Motor neuron (in vitro differentiated cells): Measurements from ENCODE around the gene RPS14. TPM values are rescaled to one million over a fixed set of nuclear protein-coding genes. Genes with fewer than 3 reads are reported as not detected.

Experiments used
- ATAC-seq, 8 experiments: fragments of 200-7000 bp; cut with Tn5 transposase; replicated peaks in 6 of 8; 2 replicates each; pipeline ENCODE4 v1.8.0; 2021; ENCODE audit warnings: mild to moderate bottlenecking in 8 of 8, moderate library complexity in 8 of 8
- H3K27ac ChIP-seq, 2 donors: fragments of 250-450 bp; sonication (Bioruptor Pico); 2 replicates each; pipeline ENCODE4 v1.9.0; 2021; ENCODE audit warnings: antibody characterized with exemption in 2 of 2, mild to moderate bottlenecking in 2 of 2, moderate library complexity in 1 of 2
- H3K4me1 ChIP-seq, 2 donors: fragments of 250-450 bp; sonication (Bioruptor Pico); replicated peaks in 1 of 2; 2 replicates each; pipeline ENCODE4 v1.6.1; 2021; ENCODE audit warnings: antibody characterized with exemption in 2 of 2, mild to moderate bottlenecking in 2 of 2, moderate library complexity in 1 of 2
- H3K4me3 ChIP-seq, 5 donors: fragments of 250-450 bp; sonication (Bioruptor Pico); 2 replicates each; pipeline ENCODE4 v1.9.0; 2021; ENCODE audit warnings: antibody characterized with exemption in 5 of 5, mild to moderate bottlenecking in 5 of 5, moderate library complexity in 4 of 5
- WGBS, 10 experiments: fragments of 450-650 bp; shearing (Covaris generic); methylation state at CpG; one replicate each; pipeline ENCODE4 v1.0.0; 2022; 5-methylcytosine and 5-hydroxymethylcytosine counted together
- in situ Hi-C, 9 experiments: fragments of 400-800 bp; cut with MboI; loops; one replicate each; pipeline ENCODE4 v1.15.0; 2021; ENCODE audit warnings: low sequenced_read_pairs in 9 of 9, low pct_unique_long_range_greater_than_20kb in 2 of 9; ENCODE audit not compliant: unreplicated experiment in 9 of 9
- total RNA-seq, 8 experiments: library from RNA; unstranded; fragments of 300-600 nt; gene quantifications; 2 replicates each; pipeline versions ENCODE4 v1.2.3 to v1.2.4, GENCODE V29; 2022

RPS14 gene
- total RNA-seq, 8 experiments from 2014 or later = 1,897 to 6,053 (median 4,324) TPM

DNA sequence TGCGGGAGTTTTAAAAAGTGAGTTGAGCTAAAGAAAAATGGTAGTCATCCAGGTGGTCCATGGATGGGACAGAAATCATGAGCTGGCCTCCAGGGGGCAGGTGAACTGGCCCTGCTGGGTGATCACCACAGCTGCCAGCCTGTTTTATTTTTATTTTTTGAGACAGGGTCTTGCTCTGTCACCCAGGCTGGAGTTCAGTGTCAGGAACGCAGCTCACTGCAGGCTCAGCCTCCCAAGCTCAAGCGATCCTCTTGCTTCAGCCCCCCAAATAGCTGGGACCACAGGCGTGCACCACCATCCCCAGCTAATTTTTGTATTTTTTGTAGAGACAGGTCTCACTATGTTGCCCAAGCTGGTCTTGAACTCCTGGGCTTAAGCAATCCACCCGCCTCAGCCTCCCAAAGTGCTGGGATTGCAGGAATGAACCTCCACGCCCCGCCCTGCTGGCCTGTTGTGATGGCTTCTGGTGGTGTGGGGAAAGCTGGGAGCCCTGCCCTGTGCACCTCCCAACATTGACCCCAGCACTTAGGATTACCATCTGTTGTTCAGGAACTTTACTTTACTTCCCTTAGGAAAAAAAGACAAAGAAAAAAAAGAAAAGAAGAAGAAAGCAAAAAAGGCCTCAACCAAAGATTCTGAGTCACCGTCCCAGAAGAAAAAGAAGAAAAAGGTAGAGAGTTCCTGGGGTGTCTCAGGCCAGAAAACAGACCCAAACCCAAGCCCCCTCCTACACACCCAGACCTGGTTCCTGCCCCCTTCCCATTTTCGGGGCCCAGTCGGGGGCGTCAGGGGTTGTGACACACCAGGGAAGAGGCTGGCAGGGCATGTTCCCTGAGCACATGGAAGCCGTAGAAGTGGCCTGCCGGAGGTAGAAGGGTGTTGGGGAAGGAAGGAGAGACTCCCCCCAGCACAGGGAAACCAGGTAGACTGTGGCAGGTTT lies 51.5 kb downstream of the RPS14 start:
- in situ Hi-C loops = no loop called here
- Histone ChIP-seq H3K4me3 (no peak overlapping the region), H3K27ac (no peak overlapping the region), H3K4me1 (no peaks in the 10 kb centered on the region)
- 87 to 100% (median 95%) methylated on average over 1 to 9 of the region's 13 CpGs; no CpG with 5 or more reads in 2 of the 10 experiments for WGBS, 10 experiments
- ATAC-seq = peak in 1 of 8 experiments; percentile 52

DNA sequence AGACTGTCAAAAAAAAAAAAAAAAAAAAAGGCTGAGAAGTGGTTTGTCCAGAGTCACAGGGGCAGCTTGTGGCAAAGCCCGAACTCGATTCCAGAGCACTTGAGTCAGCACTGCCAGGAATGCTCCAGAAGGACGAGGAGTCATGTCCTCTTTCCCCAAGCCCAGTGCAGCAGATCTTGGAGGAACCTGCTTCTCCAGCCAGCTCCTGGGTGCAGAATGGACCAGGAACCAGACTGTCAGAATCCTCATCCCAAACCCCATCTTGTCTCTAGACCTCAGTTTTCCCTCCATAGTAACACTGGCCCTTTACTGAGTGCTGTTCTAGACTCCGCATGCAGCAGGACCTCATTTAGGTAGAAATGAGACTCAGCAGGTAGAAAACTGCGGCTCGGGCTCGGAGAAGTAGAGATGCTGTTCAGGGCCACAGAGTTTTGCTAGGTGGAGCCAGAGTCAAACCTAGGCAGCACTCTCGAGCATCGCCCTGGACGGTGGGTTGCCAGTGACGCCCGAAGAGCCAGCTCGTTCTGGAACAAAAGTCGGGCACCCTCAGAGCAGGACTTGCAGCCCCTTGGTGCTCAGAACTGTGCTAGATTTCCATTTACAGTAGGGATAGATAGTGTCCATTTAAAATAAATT lies 52.3 kb downstream of the RPS14 start:
- Histone ChIP-seq H3K27ac (no peak overlapping the region), H3K4me3 (no peak overlapping the region), H3K4me1 (no peaks in the 10 kb centered on the region)
- WGBS, 10 experiments = 20 to 100% (median 96%) methylated on average over 2 to 8 of the region's 14 CpGs; no CpG with 5 or more reads in 4 of the 10 experiments
- no peak for ATAC-seq
- in situ Hi-C loops = no loop called here

DNA sequence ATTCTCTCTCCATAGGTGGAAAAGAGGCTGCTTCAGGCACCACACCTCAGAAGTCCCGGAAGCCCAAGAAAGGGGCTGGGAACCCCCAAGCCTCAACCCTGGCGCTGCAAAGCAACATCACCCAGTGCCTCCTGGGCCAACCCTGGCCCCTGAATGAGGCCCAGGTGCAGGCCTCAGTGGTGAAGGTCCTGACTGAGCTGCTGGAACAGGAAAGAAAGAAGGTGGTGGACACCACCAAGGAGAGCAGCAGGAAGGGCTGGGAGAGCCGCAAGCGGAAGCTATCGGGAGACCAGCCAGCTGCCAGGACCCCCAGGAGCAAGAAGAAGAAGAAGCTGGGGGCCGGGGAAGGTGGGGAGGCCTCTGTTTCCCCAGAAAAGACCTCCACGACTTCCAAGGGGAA lies 53.3 kb downstream of the RPS14 start:
- WGBS, 10 experiments = 50 to 100% (median 96%) methylated on average over 1 to 5 of the region's 7 CpGs; no CpG with 5 or more reads in 5 of the 10 experiments

DNA sequence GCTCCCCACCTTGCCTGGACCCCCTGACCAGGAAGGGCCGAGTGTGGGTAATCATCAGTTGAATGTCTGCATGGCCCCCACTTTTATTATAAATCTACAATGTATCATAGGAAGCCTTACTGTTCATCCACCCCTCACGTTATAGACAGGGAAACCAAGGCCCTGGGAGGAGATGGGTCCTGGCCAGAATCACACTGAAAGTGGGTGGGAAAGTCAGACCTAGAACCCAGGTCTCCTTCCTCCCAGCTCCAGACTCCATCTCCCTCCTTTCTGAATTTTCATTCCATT lies 53.9 kb downstream of the RPS14 start:
- no peak for ATAC-seq
- in situ Hi-C loops = no loop called here
- WGBS, 10 experiments = 92 to 100% (median 100%) methylated on average over 1 to 2 of the region's 2 CpGs; no CpG with 5 or more reads in 3 of the 10 experiments
- Histone ChIP-seq H3K4me1 (no peaks in the 10 kb centered on the region), H3K27ac (no peak overlapping the region), H3K4me3 (no peak overlapping the region)

More for the DNA sequence above, 53.3 kb downstream of the RPS14 start:
- in situ Hi-C loops = no loop called here
- Histone ChIP-seq H3K4me1 (no peaks in the 10 kb centered on the region), H3K4me3 (no peak overlapping the region), H3K27ac (no peak overlapping the region)
- no peak for ATAC-seq

DNA sequence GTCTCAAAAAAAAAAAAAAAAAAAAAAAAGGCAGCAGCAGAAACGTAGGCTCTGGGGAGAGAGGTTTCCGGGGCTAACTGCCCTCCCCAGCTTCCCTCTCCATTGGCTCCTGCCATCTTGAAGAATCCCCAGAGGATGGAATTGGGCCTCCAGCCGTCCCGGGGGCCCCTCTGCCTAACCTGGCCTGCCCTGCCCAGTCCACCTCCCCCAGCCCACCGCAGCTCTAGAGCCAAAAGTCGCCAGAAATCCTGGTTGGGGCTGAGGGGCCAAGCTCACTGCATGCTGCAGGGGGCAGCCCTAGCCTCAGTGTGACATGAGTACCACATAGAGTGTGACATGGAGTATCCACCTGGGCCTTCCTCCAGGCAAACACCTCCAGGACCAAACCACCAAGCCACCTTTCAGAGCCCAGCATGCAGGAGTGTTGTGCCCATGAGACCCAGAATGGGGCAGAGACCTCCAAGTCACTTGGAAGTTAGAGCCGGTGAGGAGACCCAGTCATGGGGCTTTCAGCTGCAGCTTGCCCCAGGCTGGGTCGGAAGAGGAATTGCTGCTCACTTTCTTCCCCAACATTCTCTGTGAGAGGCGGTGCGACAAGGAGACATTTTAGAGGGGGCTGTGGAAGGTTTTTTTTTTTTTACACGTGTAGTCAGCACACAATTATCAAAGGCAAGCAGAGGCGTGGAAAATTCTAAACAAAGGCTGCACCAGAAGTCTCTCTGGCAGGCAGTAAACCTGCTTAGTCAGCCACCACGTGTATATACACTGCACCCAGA lies 54.4 kb downstream of the RPS14 start:
- no peak overlapping the region for H3K27ac ChIP-seq
- WGBS, 10 experiments = 78 to 100% (median 95%) methylated on average over 1 to 6 of the region's 13 CpGs; no CpG with 5 or more reads in 3 of the 10 experiments

DNA sequence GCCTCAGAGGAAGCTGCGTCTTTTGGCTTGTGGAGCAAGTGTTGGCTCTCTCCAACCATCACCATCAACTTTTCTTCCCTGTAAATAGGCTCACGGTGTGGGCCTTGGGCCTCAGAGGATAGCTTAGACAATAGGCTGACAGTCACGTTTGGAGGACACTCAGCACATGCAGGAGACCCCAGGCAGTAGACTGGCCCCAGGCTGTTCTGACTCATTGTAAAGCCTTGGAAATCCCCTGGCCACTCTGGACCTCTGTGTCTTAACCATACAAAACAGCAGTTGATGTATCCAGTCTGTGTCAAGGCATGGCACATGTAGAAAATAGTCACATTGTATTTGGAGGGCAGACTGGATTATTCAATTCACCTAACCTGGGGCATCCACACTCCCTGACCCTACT lies 55.4 kb downstream of the RPS14 start:
- Histone ChIP-seq H3K4me3 (no peak overlapping the region), H3K27ac (no peak overlapping the region), H3K4me1 (no peaks in the 10 kb centered on the region)
- no peak for ATAC-seq
- in situ Hi-C loops = no loop called here
- WGBS, 10 experiments = 25 to 100% (median 67%) methylated on average over 1 of the region's 3 CpGs; no CpG with 5 or more reads in 6 of the 10 experiments

More for the DNA sequence above, 54.4 kb downstream of the RPS14 start:
- in situ Hi-C loops = no loop called here
- Histone ChIP-seq H3K4me3 (no peak overlapping the region), H3K4me1 (no peaks in the 10 kb centered on the region)
- no peak for ATAC-seq

DNA sequence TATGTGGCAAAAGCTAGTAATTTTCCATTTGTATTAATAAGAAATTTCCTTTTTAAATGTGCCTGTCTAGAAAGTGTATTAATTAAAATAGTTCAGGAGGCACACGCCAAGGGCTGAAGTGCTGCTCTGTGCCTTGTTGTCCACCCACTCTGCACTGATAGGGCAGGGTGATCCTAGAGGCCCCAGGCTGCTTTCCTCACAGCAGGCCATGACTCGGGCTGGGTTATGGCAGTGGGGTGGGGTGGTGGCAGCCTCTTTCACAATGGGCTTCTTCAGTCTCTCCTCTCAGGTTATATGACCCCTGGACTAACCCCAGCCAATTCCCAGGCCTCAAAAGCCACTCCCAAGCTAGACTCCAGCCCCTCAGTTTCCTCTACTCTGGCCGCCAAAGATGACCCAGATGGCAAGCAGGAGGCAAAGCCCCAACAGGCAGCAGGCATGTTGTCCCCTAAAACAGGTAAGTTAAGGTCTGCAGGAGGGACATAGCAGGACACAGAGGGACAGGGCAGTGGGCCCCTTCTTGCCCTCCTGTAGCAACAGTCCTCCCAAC lies 56.4 kb downstream of the RPS14 start:
- WGBS, 10 experiments = 87 to 100% (median 90%) methylated on average over 2 to 3 of the region's 3 CpGs; no CpG with 5 or more reads in 7 of the 10 experiments

DNA sequence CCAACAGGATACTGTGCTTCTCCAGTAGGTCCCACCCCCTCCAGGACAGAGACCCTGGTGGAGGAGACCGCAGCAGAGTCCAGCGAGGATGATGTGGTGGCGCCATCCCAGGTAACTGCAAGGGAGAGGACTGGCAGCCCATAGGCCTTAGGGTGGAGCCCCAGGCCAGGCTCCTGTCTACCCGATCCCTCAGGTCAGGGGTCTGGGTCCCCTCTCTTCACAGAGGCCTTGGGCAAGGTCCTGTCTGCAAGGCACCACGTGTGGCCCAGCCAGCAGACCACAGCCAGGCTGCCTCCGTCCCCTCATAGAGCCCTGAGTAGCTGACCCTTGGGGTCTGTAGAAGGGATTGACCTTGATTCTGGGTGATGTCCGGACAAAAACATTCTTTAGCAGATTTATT lies 56.9 kb downstream of the RPS14 start:
- ATAC-seq = no peak
- Histone ChIP-seq H3K27ac (no peak overlapping the region), H3K4me1 (no peaks in the 10 kb centered on the region), H3K4me3 (no peak overlapping the region)
- in situ Hi-C loops = no loop called here
- WGBS, 10 experiments = 94 to 100% (median 100%) methylated on average over 1 to 3 of the region's 7 CpGs; no CpG with 5 or more reads in 3 of the 10 experiments

More for the DNA sequence above, 56.4 kb downstream of the RPS14 start:
- Histone ChIP-seq H3K4me1 (no peaks in the 10 kb centered on the region), H3K4me3 (no peak overlapping the region), H3K27ac (no peak overlapping the region)
- in situ Hi-C loops = no loop called here
- peak in 2 of 8 experiments; percentile 51 to 59 for ATAC-seq

Other genes with a start within 250 kb of the RPS14 start
- 1 to 10 TPM in 5 of 8 experiments, under 1 TPM in 3; 0.13 to 5.6 (median 2.7) TPM for gene CAMK2A, start 160.0 kb downstream of the RPS14 start, total RNA-seq
- 1 to 10 TPM in 3 of 8 experiments, under 1 TPM in 4, not detected in 1; 0.21 to 3.4 (median 0.49) TPM for gene ARSI, start 146.8 kb downstream of the RPS14 start, total RNA-seq
- gene TCOF1, start 92.0 kb downstream of the RPS14 start, total RNA-seq = 10 to 100 TPM; 10.9 to 51.4 (median 17.9) TPM
- gene CD74, start 36.8 kb downstream of the RPS14 start, total RNA-seq = 1 to 10 TPM in 5 of 8 experiments, under 1 TPM in 2, not detected in 1; 0.36 to 3.3 (median 1.7) TPM
- gene NDST1, start 58.4 kb upstream of the RPS14 start, total RNA-seq = 10 to 100 TPM; 12.8 to 46.0 (median 28.5) TPM
- gene SYNPO, start 190.9 kb upstream of the RPS14 start, total RNA-seq = 10 to 100 TPM in 2 of 8 experiments, 1 to 10 TPM in 3, under 1 TPM in 3; 0.27 to 17.5 (median 4.4) TPM
- 1 to 10 TPM in 7 of 8 experiments, under 1 TPM in 1; 0.87 to 4.7 (median 1.9) TPM for gene MYOZ3, start 211.5 kb upstream of the RPS14 start, total RNA-seq